Mucosa of descending colon (tissue), 3 donors: Measurements from ENCODE around the gene CIAO2B. TPM values are rescaled to one million over a fixed set of nuclear protein-coding genes. Genes with fewer than 3 reads are reported as not detected.

Experiments used
- ATAC-seq: fragments of 200-7000 bp; cut with Tn5 transposase; one replicate; pipeline ENCODE4 v1.9.1; 2020; ENCODE audit warnings: mild to moderate bottlenecking, moderate library complexity
- DNase-seq, 3 donors: peaks; one replicate each; pipeline ENCODE4 v3.0.0-alpha.2; 2020
- H3K36me3 ChIP-seq: fragments of 200-600 bp; one replicate; pipeline ENCODE4 v1.8.0; 2021; ENCODE audit warnings: low read depth, mild to moderate bottlenecking
- H3K4me1 ChIP-seq: fragments of 200-600 bp; one replicate; pipeline ENCODE4 v1.8.0; 2021; ENCODE audit warnings: low read depth, mild to moderate bottlenecking
- H3K4me3 ChIP-seq: fragments of 200-600 bp; one replicate; pipeline ENCODE4 v1.8.0; 2021; ENCODE audit warnings: mild to moderate bottlenecking
- H3K9me3 ChIP-seq: fragments of 200-600 bp; one replicate; pipeline ENCODE4 v1.8.0; 2021; ENCODE audit warnings: mild to moderate bottlenecking
- CTCF ChIP-seq: fragments of 200-600 bp; IDR thresholded peaks from one replicate; pipeline ENCODE4 v1.8.0; 2022; ENCODE audit warnings: antibody characterized with exemption, mild to moderate bottlenecking
- intact Hi-C, 2 donors: fragments of 100-400 bp; cut with DNase I in 1 of 2; cut with micrococcal nuclease in 1 of 2; formaldehyde crosslinking; loops; one replicate each; pipeline versions ENCODE4 v1.11.0 to v1.11.1; 2022; cut with DNase I, micrococcal nuclease
- total RNA-seq, 3 donors: library from RNA; stranded (reverse); fragmentation: NEBNext Ultra II Directional in 2 of 3; extraction: Animal tissue kit (Norgen Biotek cat#: 25700) in 2 of 3; gene quantifications; one replicate each; pipeline versions ENCODE4 v1.2.1 to v1.2.4, GENCODE V29; 2021 to 2023
- donor health status: DM: no; HTN: no; CAD: no; lungs with moderate emphysema.
- donor health status: DM: no; HTN: no; CAD: no.
- donor health status: DM: no; HTN: yes; CAD: no.

CIAO2B gene
- total RNA-seq, 3 donors from 2014 or later: 72.5 to 78.1 (median 76.5) TPM

- ATAC-seq: no peak
- DNase-seq: no peak
- Histone ChIP-seq H3K9me3 (no peaks in the 10 kb centered on the region), H3K4me3 (no peak overlapping the region), H3K36me3 (no peaks in the 10 kb centered on the region), H3K4me1 (peaks cover 38% of the 10 kb centered on the region)
- TF ChIP-seq CTCF: no peak
- intact Hi-C loops: loop anchor here in 1 of 2 donors (10.0 kb wide), 1 partner anchor 202 kb away; the partner anchor contains the start of genes B3GNT9, FBXL8 and TRADD
Observed at GRCh38 chr16:66952430-66953110, 18.4 kb upstream of the CIAO2B start.

GRCh38 chr16:66950971-66951790 is 17.0 kb upstream of the CIAO2B start:
- intact Hi-C loops: loop anchor here in 1 of 2 donors (10.0 kb wide), 1 partner anchor 204 kb away; the partner anchor contains the start of genes B3GNT9, FBXL8 and TRADD
- DNase-seq (no peak), ATAC-seq (no peak)
- no peaks in the 10 kb centered on the region for H3K36me3 ChIP-seq
- no peaks in the 10 kb centered on the region for H3K9me3 ChIP-seq
- no peak overlapping the region for H3K4me3 ChIP-seq
- peaks cover 33% of the 10 kb centered on the region for H3K4me1 ChIP-seq
- no peak for TF ChIP-seq CTCF

GRCh38 chr16:66950437-66950836 is 16.2 kb upstream of the CIAO2B start:
- ATAC-seq (no peak), DNase-seq (no peak)
- intact Hi-C loops: loop anchor here in 1 of 2 donors (10.0 kb wide), 1 partner anchor 204 kb away; the partner anchor contains the start of genes B3GNT9, FBXL8 and TRADD

GRCh38 chr16:66949472-66949871 is 15.3 kb upstream of the CIAO2B start:
- no peaks in the 10 kb centered on the region for H3K36me3 ChIP-seq
- H3K4me3 ChIP-seq: no peak overlapping the region
- DNase-seq (no peak), ATAC-seq (no peak)
- TF ChIP-seq CTCF: no peak
- no peaks in the 10 kb centered on the region for H3K9me3 ChIP-seq
- H3K4me1 ChIP-seq: peaks cover 23% of the 10 kb centered on the region
- intact Hi-C loops: no loop called here

More at GRCh38 chr16:66950437-66950836, 16.2 kb upstream of the CIAO2B start:
- Histone ChIP-seq H3K4me3 (no peak overlapping the region), H3K36me3 (no peaks in the 10 kb centered on the region), H3K4me1 (peaks cover 32% of the 10 kb centered on the region), H3K9me3 (no peaks in the 10 kb centered on the region)
- TF ChIP-seq CTCF: no peak

- ATAC-seq (no peak), DNase-seq (no peak)
- Histone ChIP-seq H3K9me3 (no peaks in the 10 kb centered on the region), H3K4me3 (no peak overlapping the region), H3K4me1 (peaks cover 21% of the 10 kb centered on the region), H3K36me3 (no peaks in the 10 kb centered on the region)
- TF ChIP-seq CTCF: no peak
- intact Hi-C loops: no loop called here
Observed at GRCh38 chr16:66948837-66949225, 14.6 kb upstream of the CIAO2B start.
